ENCODE measurements around the gene SFMBT1. TPM values are rescaled to one million over a fixed set of nuclear protein-coding genes. Genes with fewer than 3 reads are reported as not detected.

Gene SFMBT1
- total RNA-seq, 1 experiment from 2014 or later = 14.8 TPM

- TF ChIP-seq ZBTB33 (IDR thresholded peaks at IDR 0.05; ENCODE audit: extremely low read depth, insufficient replicate concordance, low read length) = no peak
- no peak for TF ChIP-seq POLR2AphosphoS5 (IDR thresholded peaks at IDR 0.05; ENCODE audit: low read depth, low read length)
Measured at GRCh38 chr3:53005338-53005737, 40.5 kb downstream of the SFMBT1 start (continued).

DNA sequence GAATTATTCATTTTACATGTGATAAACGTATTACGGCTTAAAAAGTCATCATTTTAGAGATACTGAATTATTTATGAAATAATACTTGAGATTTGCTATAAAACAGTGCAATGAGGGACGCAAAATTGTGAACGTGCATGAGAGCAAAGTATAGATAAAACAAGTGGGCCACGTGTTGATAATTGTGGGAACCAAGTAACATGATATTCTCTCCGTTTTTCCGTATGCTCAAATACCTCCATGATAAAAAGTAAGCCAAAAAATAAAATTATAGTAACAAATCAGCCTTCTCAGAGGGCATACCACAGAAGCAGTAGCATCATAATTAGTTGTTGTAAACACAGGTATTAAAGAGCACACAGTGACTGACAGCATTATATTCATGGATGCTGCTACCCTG, 42.6 kb downstream of the SFMBT1 start:
- TF ChIP-seq EGR1 (IDR thresholded peaks at IDR 0.05; ENCODE audit: low read depth) (no peak), POLR2A (IDR thresholded peaks at IDR 0.05; ENCODE audit: borderline replicate concordance, extremely low read depth, insufficient read depth, insufficient read length) (no peak), YY1 (IDR thresholded peaks at IDR 0.05; ENCODE audit: extremely low read depth, insufficient replicate concordance, low read depth, low read length) (no peak), RAD21 (IDR thresholded peaks at IDR 0.05; ENCODE audit: low read depth) (no peak), SIN3A (IDR thresholded peaks at IDR 0.05; ENCODE audit: low read depth) (no peak), SP1 (IDR thresholded peaks at IDR 0.05; ENCODE audit: low read depth) (no peak), ZBTB33 (IDR thresholded peaks at IDR 0.05; ENCODE audit: extremely low read depth, insufficient replicate concordance, low read length) (no peak), ZFX (IDR thresholded peaks at IDR 0.05) (no peak), TCF7L2 (IDR thresholded peaks at IDR 0.05; ENCODE audit: borderline replicate concordance, extremely low read depth, insufficient read depth, insufficient read length) (no peak), JUND (IDR thresholded peaks at IDR 0.05) (no peak), POLR2AphosphoS5 (IDR thresholded peaks at IDR 0.05; ENCODE audit: low read depth, low read length) (no peak), EZH2 (IDR thresholded peaks at IDR 0.05) (no peak), ELF1 (IDR thresholded peaks at IDR 0.05; ENCODE audit: borderline replicate concordance, low read depth) (no peak), CEBPB (IDR thresholded peaks at IDR 0.05; ENCODE audit: low read depth) (no peak), FOSL1 (IDR thresholded peaks at IDR 0.05; ENCODE audit: low read depth) (no peak), MAX (IDR thresholded peaks at IDR 0.05) (no peak), ZNF274 (IDR thresholded peaks at IDR 0.05; ENCODE audit: low read depth, low read length) (no peak)
- TF ChIP-seq, protein P1, sequence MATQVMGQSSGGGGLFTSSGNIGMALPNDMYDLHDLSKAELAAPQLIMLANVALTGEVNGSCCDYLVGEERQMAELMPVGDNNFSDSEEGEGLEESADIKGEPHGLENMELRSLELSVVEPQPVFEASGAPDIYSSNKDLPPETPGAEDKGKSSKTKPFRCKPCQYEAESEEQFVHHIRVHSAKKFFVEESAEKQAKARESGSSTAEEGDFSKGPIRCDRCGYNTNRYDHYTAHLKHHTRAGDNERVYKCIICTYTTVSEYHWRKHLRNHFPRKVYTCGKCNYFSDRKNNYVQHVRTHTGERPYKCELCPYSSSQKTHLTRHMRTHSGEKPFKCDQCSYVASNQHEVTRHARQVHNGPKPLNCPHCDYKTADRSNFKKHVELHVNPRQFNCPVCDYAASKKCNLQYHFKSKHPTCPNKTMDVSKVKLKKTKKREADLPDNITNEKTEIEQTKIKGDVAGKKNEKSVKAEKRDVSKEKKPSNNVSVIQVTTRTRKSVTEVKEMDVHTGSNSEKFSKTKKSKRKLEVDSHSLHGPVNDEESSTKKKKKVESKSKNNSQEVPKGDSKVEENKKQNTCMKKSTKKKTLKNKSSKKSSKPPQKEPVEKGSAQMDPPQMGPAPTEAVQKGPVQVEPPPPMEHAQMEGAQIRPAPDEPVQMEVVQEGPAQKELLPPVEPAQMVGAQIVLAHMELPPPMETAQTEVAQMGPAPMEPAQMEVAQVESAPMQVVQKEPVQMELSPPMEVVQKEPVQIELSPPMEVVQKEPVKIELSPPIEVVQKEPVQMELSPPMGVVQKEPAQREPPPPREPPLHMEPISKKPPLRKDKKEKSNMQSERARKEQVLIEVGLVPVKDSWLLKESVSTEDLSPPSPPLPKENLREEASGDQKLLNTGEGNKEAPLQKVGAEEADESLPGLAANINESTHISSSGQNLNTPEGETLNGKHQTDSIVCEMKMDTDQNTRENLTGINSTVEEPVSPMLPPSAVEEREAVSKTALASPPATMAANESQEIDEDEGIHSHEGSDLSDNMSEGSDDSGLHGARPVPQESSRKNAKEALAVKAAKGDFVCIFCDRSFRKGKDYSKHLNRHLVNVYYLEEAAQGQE (IDR thresholded peaks at IDR 0.05; ENCODE audit: low read depth) = no peak
- TF ChIP-seq, protein P2, sequence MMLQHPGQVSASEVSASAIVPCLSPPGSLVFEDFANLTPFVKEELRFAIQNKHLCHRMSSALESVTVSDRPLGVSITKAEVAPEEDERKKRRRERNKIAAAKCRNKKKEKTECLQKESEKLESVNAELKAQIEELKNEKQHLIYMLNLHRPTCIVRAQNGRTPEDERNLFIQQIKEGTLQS (IDR thresholded peaks at IDR 0.05) = no peak
- peaks cover 8% of the 10 kb centered on the region for H3K79me2 ChIP-seq (ENCODE audit: insufficient read depth, low read length)
- no peaks in the 10 kb centered on the region for H3K36me3 ChIP-seq (ENCODE audit: control insufficient read depth in 1 of 2, insufficient read depth in 2 of 2, low read length in 2 of 2)
- intact Hi-C loops (cut with micrococcal nuclease) = no loop called here
- no TSS peak for BruUV-seq (replicated peaks)
- ATAC-seq = no peak
- no peak overlapping the region for H2AFZ ChIP-seq (ENCODE audit: low read depth, low read length, poor library complexity, severe bottlenecking)
- peaks cover 7 to 15% of the 10 kb centered on the region in 2 experiments for H3K4me1 ChIP-seq (ENCODE audit: control insufficient read depth in 1 of 2, insufficient read depth in 2 of 2, low read length in 2 of 2)
- H3K9me3 ChIP-seq (ENCODE audit: control insufficient read depth in 1 of 2, insufficient read depth in 1 of 2, low read depth in 1 of 2, low read length in 2 of 2) = no peaks in the 10 kb centered on the region
- H3K27ac ChIP-seq (ENCODE audit: low read depth, low read length) = no peak overlapping the region
- no peak for DNase-seq (ENCODE audit: low read depth, low spot score)
- POLR2A ChIA-PET = interaction anchor here (1.1 kb wide), 1 partner anchor 11 kb away, joined by 3 read pairs; no protein-coding TSS in a partner anchor
- RAD21 ChIA-PET (ENCODE audit: low non-redundant PET in 1 of 2, low total read pairs in 2 of 2, uncharacterized antibody in 2 of 2, unreplicated experiment in 2 of 2) = no interaction called here
- H3K9me2 ChIP-seq (ENCODE audit: insufficient read depth) = no peaks in the 10 kb centered on the region
- H3K9ac ChIP-seq (ENCODE audit: low read length) = no peak overlapping the region
- no peaks in the 10 kb centered on the region for H3K27me3 ChIP-seq (ENCODE audit: insufficient read depth, low read length)
- no peak overlapping the region for H3K4me2 ChIP-seq (ENCODE audit: low read length)
- CTCF ChIA-PET = no interaction called here
- H4K20me1 ChIP-seq (ENCODE audit: insufficient read depth) = no peaks in the 10 kb centered on the region
- no peak overlapping the region for H3K4me3 ChIP-seq (replicated peaks in 1 of 2; ENCODE audit: low read depth in 1 of 2, low read length in 2 of 2)
